Kidney epithelial cell (primary cell): ENCODE measurements around the gene RNF220. TPM values are rescaled to one million over a fixed set of nuclear protein-coding genes. Genes with fewer than 3 reads are reported as not detected.

Experiments
- DNase-seq: peaks from one replicate; pipeline ENCODE4 v3.0.0-alpha.2; 2010; ENCODE audit warnings: low read depth
- H3K27me3 ChIP-seq: 2 replicates; pipeline ENCODE4 v1.6.0; 2011; ENCODE audit warnings: low read length; ENCODE audit not compliant: control insufficient read depth, insufficient read depth
- H3K36me3 ChIP-seq: 2 replicates; pipeline ENCODE4 v1.5.1; 2011; ENCODE audit warnings: low read length; ENCODE audit not compliant: control insufficient read depth, insufficient read depth
- H3K4me3 ChIP-seq: 2 replicates; pipeline ENCODE4 v1.5.1; 2011; ENCODE audit warnings: low read depth, mild to moderate bottlenecking, control low read depth, low read length
- total RNA-seq: library from RNA; depleted of rRNA; stranded (reverse); fragments of >200 nt; gene quantifications from 2 replicates; pipeline ENCODE4 v1.2.3, GENCODE V29; 2015
- TF ChIP-seq, protein P1 (sequence below): IDR thresholded peaks from 2 replicates; pipeline ENCODE4 v1.5.1; 2011; ENCODE audit warnings: mild to moderate bottlenecking, moderate library complexity, low read length, control low read depth, inconsistent platforms; ENCODE audit not compliant: insufficient read depth, poor library complexity, severe bottlenecking

Gene RNF220
- total RNA-seq, 1 donor from 2014 or later = 127 TPM

DNA sequence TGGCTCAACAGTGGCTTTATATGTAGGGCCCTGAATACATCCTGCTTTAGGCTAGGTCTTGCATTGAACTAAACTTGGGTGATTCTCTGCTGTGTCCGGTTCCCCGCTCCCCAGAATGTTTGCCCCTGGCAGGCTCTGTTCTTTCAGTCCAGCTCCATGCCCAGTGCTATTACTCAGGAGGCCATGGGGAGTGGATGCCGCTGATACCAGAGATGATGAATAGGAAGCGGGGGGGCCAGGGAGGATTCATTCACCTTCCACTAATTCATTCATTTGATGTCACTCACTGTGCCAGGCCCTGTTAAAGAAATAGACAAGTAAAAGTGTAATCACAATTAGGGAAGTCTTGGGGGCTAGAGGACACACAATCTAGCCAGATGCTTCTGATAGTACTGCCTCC lies 185.4 kb downstream of the RNF220 start:
- no peak for DNase-seq
- H3K36me3 ChIP-seq = no peaks in the 10 kb centered on the region
- peaks cover 9% of the 10 kb centered on the region for H3K27me3 ChIP-seq

DNA sequence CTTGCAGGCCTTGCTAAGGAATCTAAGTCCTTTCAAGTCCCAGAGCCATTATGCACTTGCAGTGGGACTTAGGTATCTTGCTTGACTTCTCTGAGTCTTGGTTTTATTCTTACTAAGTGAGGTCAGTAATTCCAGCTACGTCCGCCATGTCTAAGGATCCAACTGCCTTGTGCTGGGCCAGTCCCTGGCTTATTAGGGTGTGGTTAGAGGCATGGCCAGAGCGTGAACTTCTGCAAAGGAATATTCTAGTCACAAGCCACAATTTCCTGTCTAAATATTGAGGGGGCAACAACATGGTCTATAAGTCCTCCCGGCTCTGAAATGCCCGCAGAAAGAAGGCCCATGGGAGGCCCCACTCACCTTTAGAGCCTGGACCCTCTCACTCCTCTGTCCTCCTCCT lies 186.3 kb downstream of the RNF220 start:
- H3K4me3 ChIP-seq = no peak overlapping the region
- H3K27me3 ChIP-seq = peaks cover 2% of the 10 kb centered on the region
- TF ChIP-seq, protein P1, sequence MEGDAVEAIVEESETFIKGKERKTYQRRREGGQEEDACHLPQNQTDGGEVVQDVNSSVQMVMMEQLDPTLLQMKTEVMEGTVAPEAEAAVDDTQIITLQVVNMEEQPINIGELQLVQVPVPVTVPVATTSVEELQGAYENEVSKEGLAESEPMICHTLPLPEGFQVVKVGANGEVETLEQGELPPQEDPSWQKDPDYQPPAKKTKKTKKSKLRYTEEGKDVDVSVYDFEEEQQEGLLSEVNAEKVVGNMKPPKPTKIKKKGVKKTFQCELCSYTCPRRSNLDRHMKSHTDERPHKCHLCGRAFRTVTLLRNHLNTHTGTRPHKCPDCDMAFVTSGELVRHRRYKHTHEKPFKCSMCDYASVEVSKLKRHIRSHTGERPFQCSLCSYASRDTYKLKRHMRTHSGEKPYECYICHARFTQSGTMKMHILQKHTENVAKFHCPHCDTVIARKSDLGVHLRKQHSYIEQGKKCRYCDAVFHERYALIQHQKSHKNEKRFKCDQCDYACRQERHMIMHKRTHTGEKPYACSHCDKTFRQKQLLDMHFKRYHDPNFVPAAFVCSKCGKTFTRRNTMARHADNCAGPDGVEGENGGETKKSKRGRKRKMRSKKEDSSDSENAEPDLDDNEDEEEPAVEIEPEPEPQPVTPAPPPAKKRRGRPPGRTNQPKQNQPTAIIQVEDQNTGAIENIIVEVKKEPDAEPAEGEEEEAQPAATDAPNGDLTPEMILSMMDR = no peak
- no peaks in the 10 kb centered on the region for H3K36me3 ChIP-seq
- no peak for DNase-seq

More for the DNA sequence above, 185.4 kb downstream of the RNF220 start:
- no peak overlapping the region for H3K4me3 ChIP-seq
- TF ChIP-seq, protein P1 = no peak

DNA sequence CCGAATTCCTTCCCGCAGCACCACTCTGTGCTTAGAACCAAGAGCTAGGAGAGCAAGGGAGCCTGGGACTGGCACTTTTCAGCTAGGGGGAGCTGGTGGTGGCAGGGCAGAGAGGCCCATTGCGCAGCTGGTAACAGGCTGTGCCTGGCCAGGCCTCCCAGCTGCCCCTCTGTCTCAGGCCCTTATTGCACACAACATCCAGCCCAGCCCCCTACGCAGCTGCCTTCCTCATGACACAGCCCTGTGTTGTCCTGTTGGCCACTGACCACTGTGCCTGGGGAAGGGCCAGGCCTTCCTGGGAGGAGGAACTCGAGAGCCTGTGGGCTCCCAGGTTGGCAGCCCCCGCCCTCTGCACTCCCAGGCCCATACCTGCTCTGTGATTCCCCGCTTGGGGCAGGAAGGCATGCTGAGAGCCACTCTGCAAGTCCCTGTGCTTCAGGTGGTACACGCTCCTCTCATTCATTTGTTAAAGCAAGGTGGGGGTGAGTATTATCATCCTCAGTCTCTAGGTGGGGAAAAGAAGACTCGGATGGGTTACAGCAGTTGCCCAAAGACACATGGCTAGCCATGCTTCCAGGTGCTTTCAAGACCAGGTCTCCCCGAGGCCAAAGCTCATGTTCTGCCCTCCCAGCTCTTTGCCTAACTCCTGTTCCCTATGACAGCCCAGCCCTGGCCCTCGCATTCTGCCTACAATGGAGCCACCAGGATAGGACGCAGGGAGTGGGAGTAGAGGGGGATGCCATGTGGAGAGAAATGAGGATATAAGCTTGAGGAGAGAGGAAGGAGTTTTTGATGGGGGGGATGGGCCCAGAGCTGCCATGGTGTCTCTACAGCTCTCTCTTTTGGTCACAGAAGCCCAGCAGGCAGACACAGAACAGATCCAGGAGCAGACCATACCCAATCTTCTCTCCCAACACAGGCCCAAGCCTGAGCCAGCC lies 187.4 kb downstream of the RNF220 start:
- Histone ChIP-seq H3K36me3 (no peaks in the 10 kb centered on the region), H3K4me3 (no peak overlapping the region), H3K27me3 (no peaks in the 10 kb centered on the region)
- no peak for DNase-seq
- TF ChIP-seq, protein P1 = no peak

DNA sequence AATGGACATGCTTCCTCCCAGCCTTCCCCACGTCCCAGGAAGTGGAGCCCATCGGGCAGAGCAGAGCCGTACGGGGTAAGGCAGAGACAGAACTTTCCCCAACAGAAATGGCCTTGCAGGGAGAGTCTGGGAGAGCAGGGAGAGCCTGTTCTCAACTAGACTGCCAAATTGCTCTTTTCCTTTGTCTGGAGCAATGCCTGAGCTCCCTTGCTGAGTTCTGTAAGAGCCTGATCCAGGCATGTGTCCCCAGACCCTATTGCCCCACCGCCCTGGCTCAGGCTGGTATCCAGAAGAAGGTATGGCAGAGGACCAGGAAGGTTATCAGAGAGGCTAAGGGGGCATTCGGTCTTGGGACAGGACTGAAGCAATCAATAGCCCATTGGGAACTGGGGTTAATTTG lies 189.3 kb downstream of the RNF220 start:
- no peaks in the 10 kb centered on the region for H3K36me3 ChIP-seq
- DNase-seq = no peak
- H3K27me3 ChIP-seq = peaks cover 9% of the 10 kb centered on the region
- no peak overlapping the region for H3K4me3 ChIP-seq
- TF ChIP-seq, protein P1 = no peak

DNA sequence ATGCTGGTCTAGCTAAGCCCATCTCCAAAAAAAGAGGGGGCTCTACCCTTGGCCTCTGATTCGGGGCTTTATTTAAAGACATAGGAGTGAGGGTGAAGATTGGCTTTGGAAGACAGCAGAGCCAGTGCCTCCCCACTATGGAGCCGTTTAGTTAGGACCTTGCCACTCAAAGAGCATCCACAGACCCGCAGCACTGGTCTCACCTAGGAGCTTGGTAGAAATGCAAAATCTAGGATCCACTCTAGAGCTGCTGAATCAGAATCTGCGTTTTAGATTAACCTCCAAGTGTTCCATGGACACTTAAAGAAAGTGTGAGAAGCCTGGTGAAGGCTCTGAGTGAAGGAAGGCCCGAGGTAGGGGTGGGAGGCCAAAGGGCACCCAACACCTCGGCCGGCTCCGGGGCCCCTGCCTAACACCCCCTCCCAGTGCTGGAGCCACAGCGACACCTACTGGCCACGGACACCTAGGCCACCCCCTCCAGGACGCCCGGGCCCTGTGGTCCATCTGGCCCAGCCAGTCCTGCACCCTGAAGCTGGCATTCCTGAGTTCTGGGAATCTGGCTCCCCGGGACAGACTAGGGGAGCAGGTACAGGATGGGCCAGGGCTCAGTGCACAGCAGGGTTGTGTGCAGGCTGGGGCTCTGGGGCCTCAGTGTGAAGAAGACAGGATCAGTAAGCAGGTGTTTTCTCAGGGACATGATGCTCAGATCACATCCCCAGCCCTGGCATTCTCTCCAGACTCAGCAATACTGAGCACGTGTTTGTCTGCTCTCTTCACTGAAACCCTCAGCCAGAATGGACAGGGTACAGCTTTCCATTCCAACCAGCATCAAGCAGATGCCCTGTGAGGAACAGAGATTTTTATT lies 190.0 kb downstream of the RNF220 start:
- DNase-seq = no peak
- TF ChIP-seq, protein P1 = peak; percentile 98
- peaks cover 11% of the 10 kb centered on the region for H3K27me3 ChIP-seq
- H3K4me3 ChIP-seq = no peak overlapping the region
- H3K36me3 ChIP-seq = no peaks in the 10 kb centered on the region
